DND-41 (cell line): ENCODE data around the gene ARHGAP28.

Experiments
- ATAC-seq: fragments of 200-7000 bp; cut with Tn5 transposase; 3 replicates; pipeline ENCODE4 v1.9.1; 2021; ENCODE audit warnings: low read depth; ENCODE audit not compliant: insufficient read depth
- DNase-seq: peaks from one replicate; pipeline ENCODE4 v3.0.0-alpha.2; 2020
- H2AFZ ChIP-seq: 2 replicates; pipeline ENCODE4 v1.6.0; 2012; ENCODE audit warnings: low read depth, low read length
- H3K27ac ChIP-seq: 2 replicates; pipeline ENCODE4 v1.5.1; 2012; ENCODE audit warnings: low read length, inconsistent platforms
- H3K27me3 ChIP-seq: fragments of 200-600 bp; sonication (generic); 2 replicates; pipeline ENCODE4 v1.6.0; 2012; ENCODE audit warnings: low read length, mild to moderate bottlenecking, inconsistent platforms; ENCODE audit not compliant: insufficient read depth, poor library complexity
- H3K36me3 ChIP-seq: 2 replicates; pipeline ENCODE4 v1.5.1; 2012; ENCODE audit warnings: low read length, inconsistent platforms; ENCODE audit not compliant: insufficient read depth
- H3K4me1 ChIP-seq: 2 replicates; pipeline ENCODE4 v1.5.1; 2012; ENCODE audit warnings: mild to moderate bottlenecking, low read length; ENCODE audit not compliant: insufficient read depth
- H3K4me2 ChIP-seq: 2 replicates; pipeline ENCODE4 v1.6.0; 2012; ENCODE audit warnings: mild to moderate bottlenecking, moderate library complexity, low read length, inconsistent platforms; ENCODE audit not compliant: insufficient read depth
- H3K4me3 ChIP-seq, 2 experiments: fragments of 200-600 bp in 1 of 2; shearing (Covaris generic) in 1 of 2; 2 replicates each; pipeline ENCODE4 v1.5.1; 2012 to 2016; ENCODE audit warnings: inconsistent platforms in 2 of 2, low read length in 2 of 2, mild to moderate bottlenecking in 2 of 2, low read depth in 1 of 2, moderate library complexity in 1 of 2
- H3K79me2 ChIP-seq: 2 replicates; pipeline ENCODE4 v1.6.0; 2012; ENCODE audit warnings: low read length, inconsistent platforms; ENCODE audit not compliant: insufficient read depth
- H3K9ac ChIP-seq: 2 replicates; pipeline ENCODE4 v1.6.0; 2012; ENCODE audit warnings: low read depth, mild to moderate bottlenecking, inconsistent platforms, low read length, moderate library complexity
- H3K9me3 ChIP-seq: 2 replicates; pipeline ENCODE4 v1.5.1; 2012; ENCODE audit warnings: low read length, moderate library complexity, mild to moderate bottlenecking, inconsistent platforms; ENCODE audit not compliant: insufficient read depth, severe bottlenecking
- H4K20me1 ChIP-seq: 2 replicates; pipeline ENCODE4 v1.6.0; 2012; ENCODE audit warnings: low read length; ENCODE audit not compliant: insufficient read depth
- EZH2 ChIP-seq: IDR thresholded peaks from 3 replicates; pipeline ENCODE4 v1.6.1; 2012; ENCODE audit warnings: borderline replicate concordance, low read depth, mild to moderate bottlenecking, moderate library complexity, low read length, inconsistent platforms; ENCODE audit not compliant: severe bottlenecking
- TF ChIP-seq, protein P1 (sequence below): IDR thresholded peaks from 2 replicates; pipeline ENCODE4 v1.5.1; 2012; ENCODE audit warnings: borderline replicate concordance, low read length, moderate library complexity, mild to moderate bottlenecking; ENCODE audit not compliant: poor library complexity, severe bottlenecking; ENCODE audit errors: extremely low read depth

Gene ARHGAP28

DNA sequence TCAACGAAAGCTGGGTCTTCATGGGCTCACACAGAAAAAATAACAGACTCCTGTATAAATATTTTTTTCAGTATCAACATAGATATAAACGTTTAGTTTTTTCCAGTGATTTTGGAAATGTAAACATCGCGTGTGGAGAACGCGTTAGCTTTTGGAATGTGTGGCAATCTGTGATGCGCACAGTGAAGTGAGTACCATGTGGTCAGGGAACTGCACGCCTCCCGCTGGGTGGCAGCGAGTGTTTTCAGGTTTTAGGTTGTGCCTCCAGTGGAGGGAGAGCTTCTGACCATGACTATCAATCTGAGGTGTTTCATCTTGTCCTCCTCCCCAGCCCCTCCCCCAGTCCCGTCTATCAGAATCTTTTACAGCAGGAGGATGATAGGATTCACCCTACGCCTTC is 127.8 kb downstream of the ARHGAP28 start:
- no peaks in the 10 kb centered on the region for H4K20me1 ChIP-seq
- H3K36me3 ChIP-seq, result no peaks in the 10 kb centered on the region
- H3K27me3 ChIP-seq, result no peaks in the 10 kb centered on the region
- H3K9ac ChIP-seq, result no peak overlapping the region
- no peaks in the 10 kb centered on the region for H3K79me2 ChIP-seq
- H3K4me1 ChIP-seq, result no peaks in the 10 kb centered on the region
- DNase-seq (no peak), ATAC-seq (no peak)
- no peak overlapping the region for H2AFZ ChIP-seq
- TF ChIP-seq, protein P1, sequence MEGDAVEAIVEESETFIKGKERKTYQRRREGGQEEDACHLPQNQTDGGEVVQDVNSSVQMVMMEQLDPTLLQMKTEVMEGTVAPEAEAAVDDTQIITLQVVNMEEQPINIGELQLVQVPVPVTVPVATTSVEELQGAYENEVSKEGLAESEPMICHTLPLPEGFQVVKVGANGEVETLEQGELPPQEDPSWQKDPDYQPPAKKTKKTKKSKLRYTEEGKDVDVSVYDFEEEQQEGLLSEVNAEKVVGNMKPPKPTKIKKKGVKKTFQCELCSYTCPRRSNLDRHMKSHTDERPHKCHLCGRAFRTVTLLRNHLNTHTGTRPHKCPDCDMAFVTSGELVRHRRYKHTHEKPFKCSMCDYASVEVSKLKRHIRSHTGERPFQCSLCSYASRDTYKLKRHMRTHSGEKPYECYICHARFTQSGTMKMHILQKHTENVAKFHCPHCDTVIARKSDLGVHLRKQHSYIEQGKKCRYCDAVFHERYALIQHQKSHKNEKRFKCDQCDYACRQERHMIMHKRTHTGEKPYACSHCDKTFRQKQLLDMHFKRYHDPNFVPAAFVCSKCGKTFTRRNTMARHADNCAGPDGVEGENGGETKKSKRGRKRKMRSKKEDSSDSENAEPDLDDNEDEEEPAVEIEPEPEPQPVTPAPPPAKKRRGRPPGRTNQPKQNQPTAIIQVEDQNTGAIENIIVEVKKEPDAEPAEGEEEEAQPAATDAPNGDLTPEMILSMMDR, result no peak
- no peak for TF ChIP-seq EZH2
- H3K27ac ChIP-seq, result no peak overlapping the region
- no peak overlapping the region for H3K4me3 ChIP-seq
- H3K9me3 ChIP-seq, result peaks cover 11% of the 10 kb centered on the region
- no peak overlapping the region for H3K4me2 ChIP-seq

DNA sequence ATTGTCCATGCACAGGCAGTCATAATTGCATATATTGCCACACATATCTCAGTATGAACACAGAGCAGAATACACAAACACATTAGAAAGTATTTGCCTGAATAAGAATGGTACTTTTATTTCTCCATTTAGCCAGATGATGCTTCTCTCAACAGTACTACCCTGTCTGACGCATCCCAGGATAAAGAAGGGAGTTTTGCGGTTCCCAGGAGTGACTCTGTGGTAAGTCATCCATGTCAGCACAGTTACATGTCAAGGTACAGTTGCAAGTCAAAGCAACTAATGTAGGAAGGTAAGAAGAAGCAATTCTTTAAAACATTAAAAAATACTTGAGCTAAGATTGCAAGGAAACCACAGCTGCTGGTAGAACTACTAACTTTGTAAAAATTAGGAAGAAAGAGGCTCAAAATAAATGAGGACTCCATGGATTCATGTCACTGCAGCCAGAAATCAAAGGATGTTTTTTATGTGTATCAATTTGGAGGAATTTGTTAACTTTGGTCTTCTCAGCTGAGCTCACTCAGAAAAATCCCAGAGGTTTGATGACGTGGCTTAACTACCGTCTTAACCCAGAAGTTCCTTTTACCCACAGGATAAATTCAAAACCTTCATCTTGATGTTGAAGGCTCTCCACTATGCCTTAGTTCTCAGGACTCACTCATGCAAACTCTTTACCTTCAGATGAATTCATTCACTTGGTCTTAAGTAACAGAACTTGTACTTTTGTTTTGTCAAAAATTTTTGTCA is 130.3 kb downstream of the ARHGAP28 start:
- Histone ChIP-seq H3K9ac (no peak overlapping the region), H2AFZ (no peak overlapping the region), H3K4me3 (no peak overlapping the region), H3K36me3 (no peaks in the 10 kb centered on the region), H3K9me3 (peaks cover 6% of the 10 kb centered on the region), H4K20me1 (no peaks in the 10 kb centered on the region), H3K79me2 (no peaks in the 10 kb centered on the region), H3K4me1 (no peaks in the 10 kb centered on the region), H3K4me2 (no peak overlapping the region), H3K27ac (no peak overlapping the region), H3K27me3 (no peaks in the 10 kb centered on the region)
- ATAC-seq (no peak), DNase-seq (no peak)
- TF ChIP-seq, protein P1, result no peak

DNA sequence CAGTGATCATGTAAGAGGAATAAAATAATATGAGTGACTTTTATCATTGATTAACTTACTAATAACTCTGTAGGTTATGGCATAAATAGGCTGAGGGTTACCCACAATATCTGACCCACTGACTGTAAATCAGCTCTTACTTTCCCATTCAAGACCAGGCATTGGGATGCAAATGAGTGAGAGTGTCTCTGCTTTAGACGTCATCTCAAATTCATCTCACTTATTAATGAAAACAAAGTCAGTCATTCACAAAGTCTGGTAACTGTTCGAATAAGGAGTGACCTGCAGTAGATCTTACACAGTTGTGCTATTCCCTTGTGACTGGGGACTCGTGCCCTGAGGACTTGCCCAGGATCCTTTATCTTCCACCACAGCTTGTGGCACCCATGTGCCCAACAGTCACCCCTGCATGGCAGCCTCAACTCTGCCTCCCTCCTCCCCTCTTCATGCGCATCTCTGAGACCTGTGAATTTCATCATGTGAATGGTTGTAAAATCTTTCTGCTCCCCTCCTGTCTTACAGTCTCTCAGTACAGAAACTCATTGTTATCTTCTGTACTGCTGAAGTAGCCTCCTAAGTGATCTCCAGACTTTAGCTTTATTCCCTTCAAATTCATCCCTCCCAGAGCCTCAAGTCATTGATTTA is 131.4 kb downstream of the ARHGAP28 start:
- no peaks in the 10 kb centered on the region for H3K27me3 ChIP-seq
- no peak for TF ChIP-seq EZH2
- TF ChIP-seq, protein P1, result no peak
- no peaks in the 10 kb centered on the region for H3K36me3 ChIP-seq
- H3K79me2 ChIP-seq, result no peaks in the 10 kb centered on the region
- no peaks in the 10 kb centered on the region for H3K4me1 ChIP-seq
- no peak overlapping the region for H2AFZ ChIP-seq
- no peak overlapping the region for H3K4me2 ChIP-seq
- no peak overlapping the region for H3K4me3 ChIP-seq
- H4K20me1 ChIP-seq, result no peaks in the 10 kb centered on the region
- DNase-seq (no peak), ATAC-seq (no peak)
- no peak overlapping the region for H3K27ac ChIP-seq
- H3K9ac ChIP-seq, result no peak overlapping the region
- no peaks in the 10 kb centered on the region for H3K9me3 ChIP-seq
